GM12801 (cell line): ENCODE data around the gene DDX41.

ENCODE experiments used
- TF ChIP-seq, protein P1 (sequence below): IDR thresholded peaks from one replicate; pipeline ENCODE4 v1.5.1; 2011; ENCODE audit warnings: control low read depth; ENCODE audit not compliant: insufficient read length; ENCODE audit errors: extremely low read depth

DDX41 gene

DNA sequence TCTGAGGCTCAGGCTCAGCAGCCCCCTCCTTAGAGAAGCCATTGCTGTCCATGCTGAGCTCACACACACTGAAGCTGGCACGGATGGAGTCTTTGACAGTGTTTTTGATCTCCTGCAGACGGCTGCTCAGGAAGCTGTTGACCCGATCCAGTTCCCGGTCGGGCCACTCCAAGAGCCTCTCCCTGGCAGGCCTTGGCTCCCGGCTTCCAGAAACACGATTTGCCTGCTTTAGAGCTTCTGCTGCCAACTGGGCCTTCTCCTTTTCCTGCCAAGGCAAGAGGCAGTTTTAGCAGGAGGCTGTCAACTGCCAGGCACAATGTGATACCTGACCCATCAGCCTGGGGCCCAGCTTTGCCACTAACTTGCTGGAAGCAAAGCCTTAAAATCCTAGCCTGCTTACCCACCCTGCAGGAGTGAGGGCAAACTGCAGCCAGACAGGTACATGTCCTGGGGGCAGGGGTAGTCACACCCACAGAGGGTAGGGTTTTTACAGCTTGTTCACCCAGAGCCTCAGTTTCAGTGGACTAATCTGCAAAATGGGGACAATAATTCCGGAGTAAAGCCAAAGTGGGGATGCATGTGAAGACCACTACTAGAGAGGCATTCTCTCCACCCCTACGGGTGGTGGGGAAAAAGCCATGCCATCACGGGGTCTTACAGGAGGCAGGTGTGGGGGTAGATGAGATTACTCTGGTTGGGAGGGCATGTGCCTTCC lies 8.3 kb upstream of the DDX41 start:
- TF ChIP-seq, protein P1, sequence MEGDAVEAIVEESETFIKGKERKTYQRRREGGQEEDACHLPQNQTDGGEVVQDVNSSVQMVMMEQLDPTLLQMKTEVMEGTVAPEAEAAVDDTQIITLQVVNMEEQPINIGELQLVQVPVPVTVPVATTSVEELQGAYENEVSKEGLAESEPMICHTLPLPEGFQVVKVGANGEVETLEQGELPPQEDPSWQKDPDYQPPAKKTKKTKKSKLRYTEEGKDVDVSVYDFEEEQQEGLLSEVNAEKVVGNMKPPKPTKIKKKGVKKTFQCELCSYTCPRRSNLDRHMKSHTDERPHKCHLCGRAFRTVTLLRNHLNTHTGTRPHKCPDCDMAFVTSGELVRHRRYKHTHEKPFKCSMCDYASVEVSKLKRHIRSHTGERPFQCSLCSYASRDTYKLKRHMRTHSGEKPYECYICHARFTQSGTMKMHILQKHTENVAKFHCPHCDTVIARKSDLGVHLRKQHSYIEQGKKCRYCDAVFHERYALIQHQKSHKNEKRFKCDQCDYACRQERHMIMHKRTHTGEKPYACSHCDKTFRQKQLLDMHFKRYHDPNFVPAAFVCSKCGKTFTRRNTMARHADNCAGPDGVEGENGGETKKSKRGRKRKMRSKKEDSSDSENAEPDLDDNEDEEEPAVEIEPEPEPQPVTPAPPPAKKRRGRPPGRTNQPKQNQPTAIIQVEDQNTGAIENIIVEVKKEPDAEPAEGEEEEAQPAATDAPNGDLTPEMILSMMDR, result no peak

DNA sequence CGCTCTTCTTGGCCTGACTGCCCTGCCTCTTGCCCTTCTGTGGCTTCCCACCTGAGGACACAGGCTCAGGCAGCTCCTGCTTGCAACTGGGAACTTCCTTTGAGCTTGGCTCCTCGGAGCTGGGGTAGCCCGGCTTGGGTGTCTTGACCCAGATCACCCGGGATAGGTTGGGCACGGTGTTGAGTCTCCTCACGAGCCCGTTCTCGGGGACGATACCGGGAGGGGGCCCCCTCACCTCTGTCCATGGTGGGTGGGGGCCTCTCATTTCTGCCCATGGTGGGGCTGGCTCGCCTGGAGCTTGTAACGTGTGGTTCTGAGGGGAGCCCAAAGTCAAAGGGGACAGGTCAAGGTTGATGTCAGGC lies 7.8 kb upstream of the DDX41 start:
- TF ChIP-seq, protein P1, result no peak

DNA sequence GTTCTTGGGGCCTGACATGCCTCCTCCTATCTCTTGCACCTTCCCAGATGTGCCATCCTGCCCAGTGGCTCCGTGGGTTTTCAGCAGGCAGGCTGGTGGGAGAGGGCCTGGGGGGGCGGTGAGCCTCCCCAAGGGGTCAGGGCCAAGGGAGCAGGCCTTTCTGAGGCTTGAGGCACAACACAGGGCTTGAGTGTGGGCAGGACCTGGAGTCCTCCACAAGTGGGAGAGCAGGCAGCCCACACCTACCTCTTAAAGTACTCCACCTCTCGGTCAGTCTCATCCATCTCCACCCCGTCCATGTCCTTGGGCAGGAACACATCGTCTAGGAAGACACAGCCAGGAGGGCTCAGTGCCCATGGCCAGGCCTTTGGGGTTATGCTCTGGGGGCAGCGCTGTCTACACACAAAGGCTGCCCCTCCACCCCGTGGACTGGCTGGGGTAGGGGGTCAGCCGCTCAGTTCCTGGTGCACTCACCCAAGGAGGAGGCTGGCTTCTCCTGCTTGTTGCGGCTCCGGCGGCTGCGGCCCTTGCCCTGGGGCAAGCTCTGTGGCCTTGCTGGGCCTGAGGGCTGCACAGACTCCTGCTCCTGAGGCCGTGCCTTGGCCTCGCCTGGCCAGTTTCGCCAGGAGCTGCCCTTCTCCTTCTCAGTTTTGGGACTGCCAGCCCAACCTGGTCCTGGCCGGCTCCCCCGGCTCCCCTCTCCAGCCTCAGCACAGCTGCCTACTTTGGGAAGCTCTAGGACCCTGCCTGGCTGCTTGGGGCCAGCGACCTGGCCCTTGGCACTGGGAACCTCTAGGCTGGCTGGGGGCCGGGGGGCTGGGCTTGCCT lies 7.2 kb upstream of the DDX41 start:
- TF ChIP-seq, protein P1, result no peak

DNA sequence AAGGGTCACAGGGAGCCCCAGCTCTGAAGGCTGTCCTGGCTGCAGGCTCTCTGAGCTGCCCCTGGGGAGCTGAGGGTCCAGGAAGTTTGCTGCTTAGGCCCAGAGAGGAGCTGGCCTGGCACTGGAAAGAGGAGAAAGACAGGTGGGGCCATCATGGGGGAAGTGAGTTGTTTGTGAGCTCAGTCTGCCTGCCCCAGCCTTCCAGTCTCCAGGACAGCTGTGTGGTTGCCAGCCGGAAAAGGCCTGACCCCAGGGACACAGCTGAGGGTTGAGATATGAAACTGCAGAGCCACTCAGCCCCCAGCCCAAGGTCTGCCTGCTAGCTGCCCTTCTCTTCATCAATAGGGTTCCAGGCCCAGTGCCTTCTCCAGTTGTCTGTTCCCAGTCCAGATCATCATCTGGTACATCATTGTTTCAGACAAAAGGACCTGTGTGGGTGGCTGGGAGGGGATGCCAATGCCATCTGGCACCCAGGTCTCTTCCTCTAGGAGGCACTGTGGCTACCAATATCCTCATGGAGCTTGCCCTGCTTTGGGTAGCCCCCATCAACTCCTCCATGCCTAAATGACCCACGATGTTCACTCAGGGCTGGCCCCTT lies 4.3 kb upstream of the DDX41 start:
- TF ChIP-seq, protein P1, result no peak

DNA sequence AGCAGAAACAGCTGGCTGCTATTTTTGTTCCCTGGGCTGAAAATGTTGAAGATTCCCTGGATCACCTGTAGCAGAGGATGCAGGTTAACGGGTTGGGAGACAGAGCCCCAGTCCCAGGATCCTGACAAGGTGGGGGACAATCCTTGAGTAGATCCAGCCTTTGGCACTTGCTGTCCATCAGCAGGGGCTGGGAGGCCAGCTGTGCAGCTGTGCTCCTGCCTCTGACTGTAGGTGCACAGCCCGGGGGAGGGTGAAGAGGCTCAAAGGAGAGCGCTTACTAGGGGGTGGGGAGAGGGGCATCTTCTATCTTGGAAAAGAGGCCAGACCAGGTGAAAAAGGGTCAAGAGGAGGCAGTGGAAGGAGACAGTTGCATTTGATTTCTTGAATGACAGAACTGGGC lies 3.5 kb upstream of the DDX41 start:
- TF ChIP-seq, protein P1, result no peak

DNA sequence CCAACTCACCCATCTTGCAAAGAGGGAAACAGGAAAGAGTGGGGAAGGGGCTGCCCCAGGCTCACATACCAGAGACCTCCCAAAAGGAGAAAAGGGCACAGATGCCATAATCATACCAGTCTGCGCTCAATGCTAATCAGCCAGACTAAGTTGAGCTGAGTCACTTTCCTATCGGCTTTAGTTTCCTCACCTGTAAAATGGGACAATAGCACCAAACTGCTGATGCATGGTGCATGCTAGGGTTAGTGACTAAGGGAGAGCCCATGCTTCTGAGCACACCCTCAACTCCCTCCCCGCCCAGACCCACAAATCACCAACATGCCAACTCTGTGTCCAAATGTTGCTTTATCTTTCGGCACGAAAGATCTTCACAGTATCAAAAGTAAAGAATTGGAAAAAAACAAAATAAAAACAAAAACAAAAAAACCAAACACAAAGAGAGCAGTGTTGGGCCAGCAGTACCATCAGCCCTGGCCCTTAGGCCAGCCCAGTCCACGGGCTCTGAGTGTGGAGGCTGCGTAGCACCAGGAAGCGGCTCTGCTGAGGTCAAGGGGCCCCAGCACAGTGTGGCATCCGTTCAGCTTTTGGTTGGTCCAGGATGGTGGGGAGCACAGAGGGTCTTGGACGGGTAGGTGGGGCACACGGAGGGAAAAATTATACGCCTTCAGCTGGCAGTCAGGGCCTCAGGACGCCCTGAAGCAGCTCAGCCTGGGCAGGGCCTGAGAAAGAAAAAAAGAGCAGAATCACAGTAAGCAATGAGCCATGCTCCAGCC lies 2.9 kb upstream of the DDX41 start:
- TF ChIP-seq, protein P1, result no peak

DNA sequence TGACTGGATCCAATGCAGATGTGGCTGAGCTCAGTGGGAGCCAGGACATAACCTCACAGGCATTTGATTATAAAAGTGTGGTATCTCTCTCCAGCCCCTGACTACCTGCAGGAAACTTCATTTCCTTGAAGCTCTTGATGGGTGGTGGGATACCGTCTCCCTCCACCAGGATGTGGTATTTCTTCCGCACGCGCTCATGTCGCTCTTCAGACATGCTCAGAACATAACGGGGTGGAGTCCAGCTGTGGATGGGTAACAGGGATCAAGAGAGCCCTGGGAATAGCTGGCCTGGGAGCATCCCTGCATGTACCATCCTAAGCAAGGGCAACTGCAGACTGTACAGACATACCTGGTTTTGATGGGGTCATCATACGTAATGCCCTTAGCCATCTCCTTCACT lies 1.2 kb downstream of the DDX41 start:
- TF ChIP-seq, protein P1, result no peak
